Measurements from ENCODE around the gene GALK1.

The GALK1 gene

DNA sequence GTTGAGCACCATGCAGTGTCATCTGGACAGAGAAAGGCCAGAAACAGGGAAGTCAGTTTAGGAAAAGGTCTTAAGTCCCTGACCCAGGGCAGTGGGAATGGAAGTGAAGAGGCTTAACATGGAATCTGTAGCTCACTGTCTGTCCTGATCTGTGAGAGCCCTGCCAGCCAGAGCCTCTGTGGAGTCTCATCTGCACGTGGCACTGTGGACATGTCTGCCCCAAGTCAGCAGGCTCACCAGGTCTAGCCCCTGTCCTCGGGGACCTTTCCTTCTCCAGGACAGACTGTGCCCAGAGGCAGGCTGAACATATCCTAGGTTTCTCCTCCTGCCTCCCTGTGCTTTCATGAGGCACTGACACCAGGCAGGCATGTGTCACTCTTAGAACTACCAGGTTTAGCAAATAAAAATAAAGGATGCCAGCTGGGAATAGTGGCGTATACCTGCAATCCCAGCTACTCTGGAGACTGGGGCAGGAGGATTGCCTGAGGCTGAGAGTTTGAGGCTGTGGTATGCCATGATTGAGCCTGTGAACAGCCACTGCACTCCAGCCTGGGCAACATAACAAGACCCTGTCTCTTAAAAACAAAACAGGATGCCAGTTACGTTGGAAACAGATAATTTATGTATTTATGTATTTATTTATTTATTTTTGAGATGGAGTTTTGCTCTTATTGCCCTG is 42.0 kb upstream of the GALK1 start:
- Histone ChIP-seq H3K4me2 (ENCODE audit: low read depth, low read length, poor library complexity, severe bottlenecking) (no peak overlapping the region), H3K9me3 (ENCODE audit: insufficient read depth, low read length) (no peaks in the 10 kb centered on the region), H3K27me3 (ENCODE audit: low read length) (no peaks in the 10 kb centered on the region), H4K20me1 (ENCODE audit: low read depth, low read length) (no peaks in the 10 kb centered on the region), H3K36me3 (ENCODE audit: low read length) (no peaks in the 10 kb centered on the region), H3K4me3 (ENCODE audit: insufficient read depth, low read length, poor library complexity, severe bottlenecking) (no peak overlapping the region), H2AFZ (ENCODE audit: low read depth, low read length, severe bottlenecking) (no peak overlapping the region), H3K9me2 (replicated peaks; ENCODE audit: insufficient read depth, low read length) (no peaks in the 10 kb centered on the region), H3K79me2 (ENCODE audit: insufficient read depth, low read length) (peaks cover 6% of the 10 kb centered on the region; the same call in 1 of the 2 replicates), H3F3A (ENCODE audit: insufficient read depth) (no peaks in the 10 kb centered on the region), H3K27ac (ENCODE audit: low read depth, low read length) (no peak overlapping the region), H3K9ac (ENCODE audit: low read length) (no peak overlapping the region)
- TF ChIP-seq EZH2phosphoT487 (conservative IDR thresholded peaks at IDR 0.05; ENCODE audit: low read length): no peak
- TF ChIP-seq, protein P1, sequence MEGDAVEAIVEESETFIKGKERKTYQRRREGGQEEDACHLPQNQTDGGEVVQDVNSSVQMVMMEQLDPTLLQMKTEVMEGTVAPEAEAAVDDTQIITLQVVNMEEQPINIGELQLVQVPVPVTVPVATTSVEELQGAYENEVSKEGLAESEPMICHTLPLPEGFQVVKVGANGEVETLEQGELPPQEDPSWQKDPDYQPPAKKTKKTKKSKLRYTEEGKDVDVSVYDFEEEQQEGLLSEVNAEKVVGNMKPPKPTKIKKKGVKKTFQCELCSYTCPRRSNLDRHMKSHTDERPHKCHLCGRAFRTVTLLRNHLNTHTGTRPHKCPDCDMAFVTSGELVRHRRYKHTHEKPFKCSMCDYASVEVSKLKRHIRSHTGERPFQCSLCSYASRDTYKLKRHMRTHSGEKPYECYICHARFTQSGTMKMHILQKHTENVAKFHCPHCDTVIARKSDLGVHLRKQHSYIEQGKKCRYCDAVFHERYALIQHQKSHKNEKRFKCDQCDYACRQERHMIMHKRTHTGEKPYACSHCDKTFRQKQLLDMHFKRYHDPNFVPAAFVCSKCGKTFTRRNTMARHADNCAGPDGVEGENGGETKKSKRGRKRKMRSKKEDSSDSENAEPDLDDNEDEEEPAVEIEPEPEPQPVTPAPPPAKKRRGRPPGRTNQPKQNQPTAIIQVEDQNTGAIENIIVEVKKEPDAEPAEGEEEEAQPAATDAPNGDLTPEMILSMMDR (IDR thresholded peaks at IDR 0.05; ENCODE audit: insufficient read depth, low read length, poor library complexity, severe bottlenecking): no peak

DNA sequence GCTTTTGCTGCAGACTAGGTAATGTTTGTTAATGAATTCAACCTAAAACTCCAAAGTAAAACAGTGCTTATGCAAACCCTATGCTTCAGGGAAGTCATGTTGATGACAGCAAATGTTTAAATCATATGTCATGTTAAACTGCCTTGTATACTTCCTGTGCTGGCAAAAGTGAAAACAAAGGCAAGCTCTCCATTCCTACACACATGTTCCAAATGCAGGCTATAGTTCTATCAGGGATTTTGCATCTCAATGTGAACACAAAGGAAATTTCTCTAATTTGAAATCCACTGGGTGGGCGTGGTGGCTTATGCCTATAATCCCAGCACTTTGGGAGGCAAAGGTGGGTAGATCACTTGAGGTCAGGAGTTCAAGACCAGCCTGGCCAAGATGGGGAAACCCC is 38.9 kb upstream of the GALK1 start:
- Histone ChIP-seq H4K20me1 (ENCODE audit: low read depth, low read length) (no peaks in the 10 kb centered on the region), H3K4me3 (ENCODE audit: insufficient read depth, low read length, poor library complexity, severe bottlenecking) (no peak overlapping the region), H3K27me3 (ENCODE audit: low read length) (no peaks in the 10 kb centered on the region), H3K79me2 (ENCODE audit: insufficient read depth, low read length) (peaks cover 6% of the 10 kb centered on the region; the same call in 1 of the 2 replicates), H2AFZ (ENCODE audit: low read depth, low read length, severe bottlenecking) (no peak overlapping the region), H3K27ac (ENCODE audit: low read depth, low read length) (no peak overlapping the region), H3K9me2 (replicated peaks; ENCODE audit: insufficient read depth, low read length) (no peaks in the 10 kb centered on the region), H3K9ac (ENCODE audit: low read length) (no peak overlapping the region), H3K36me3 (ENCODE audit: low read length) (no peaks in the 10 kb centered on the region), H3F3A (ENCODE audit: insufficient read depth) (no peaks in the 10 kb centered on the region), H3K4me2 (ENCODE audit: low read depth, low read length, poor library complexity, severe bottlenecking) (no peak overlapping the region), H3K9me3 (ENCODE audit: insufficient read depth, low read length) (no peaks in the 10 kb centered on the region)
- TF ChIP-seq EZH2phosphoT487 (conservative IDR thresholded peaks at IDR 0.05; ENCODE audit: low read length): no peak

DNA sequence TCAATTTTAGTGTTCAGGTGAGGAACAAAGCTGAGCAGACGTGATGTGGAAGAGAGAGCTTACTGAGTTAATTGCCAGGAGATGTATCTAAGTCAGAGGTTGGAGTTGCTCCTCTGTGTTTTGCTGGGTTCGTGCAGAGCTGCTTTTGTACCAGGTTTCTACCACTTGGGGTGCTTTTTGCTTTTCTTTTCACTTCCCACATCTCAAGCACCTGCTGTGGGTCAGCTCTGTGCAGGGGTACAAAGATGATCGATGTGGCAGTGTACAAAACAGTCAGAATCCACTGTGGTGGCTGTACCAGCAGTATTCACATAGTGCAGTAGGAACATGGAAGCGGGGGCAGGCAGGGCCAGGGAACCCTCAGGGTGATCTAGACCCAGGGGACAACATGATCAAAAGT is 34.4 kb upstream of the GALK1 start:
- H3K4me3 ChIP-seq (ENCODE audit: insufficient read depth, low read length, poor library complexity, severe bottlenecking): no peak overlapping the region
- no peak overlapping the region for H3K27ac ChIP-seq (ENCODE audit: low read depth, low read length)
- H3K4me2 ChIP-seq (ENCODE audit: low read depth, low read length, poor library complexity, severe bottlenecking): no peak overlapping the region
- H3K36me3 ChIP-seq (ENCODE audit: low read length): 0 out of 2 replicates have a peak, but pooled peaks cover 5% of the 10 kb centered on the region
- no peak overlapping the region for H2AFZ ChIP-seq (ENCODE audit: low read depth, low read length, severe bottlenecking)
- no peak overlapping the region for H3K9ac ChIP-seq (ENCODE audit: low read length)
- H3K9me2 ChIP-seq (replicated peaks; ENCODE audit: insufficient read depth, low read length): no peaks in the 10 kb centered on the region
- H4K20me1 ChIP-seq (ENCODE audit: low read depth, low read length): no peaks in the 10 kb centered on the region
- H3K79me2 ChIP-seq (ENCODE audit: insufficient read depth, low read length): peaks cover 32% of the 10 kb centered on the region
- TF ChIP-seq, protein P1 (IDR thresholded peaks at IDR 0.05; ENCODE audit: insufficient read depth, low read length, poor library complexity, severe bottlenecking): no peak
- TF ChIP-seq EZH2phosphoT487 (conservative IDR thresholded peaks at IDR 0.05; ENCODE audit: low read length): no peak
- H3K9me3 ChIP-seq (ENCODE audit: insufficient read depth, low read length): no peaks in the 10 kb centered on the region
- no peaks in the 10 kb centered on the region for H3K27me3 ChIP-seq (ENCODE audit: low read length)
- no peaks in the 10 kb centered on the region for H3F3A ChIP-seq (ENCODE audit: insufficient read depth)

All from SU-DHL-6 (cell line).